Measurements from ENCODE around the gene UBA6. TPM values are rescaled to one million over a fixed set of nuclear protein-coding genes. Genes with fewer than 3 reads are reported as not detected.

The UBA6 gene
- polyA plus RNA-seq, 2 of the 4 experiments (the other 2 are of a cell fraction) = 33.9 to 84.6 TPM

GRCh38 chr4:67659065-67659464 lies 41.9 kb downstream of the UBA6 start:
- FAIRE-seq = no peak

DNA sequence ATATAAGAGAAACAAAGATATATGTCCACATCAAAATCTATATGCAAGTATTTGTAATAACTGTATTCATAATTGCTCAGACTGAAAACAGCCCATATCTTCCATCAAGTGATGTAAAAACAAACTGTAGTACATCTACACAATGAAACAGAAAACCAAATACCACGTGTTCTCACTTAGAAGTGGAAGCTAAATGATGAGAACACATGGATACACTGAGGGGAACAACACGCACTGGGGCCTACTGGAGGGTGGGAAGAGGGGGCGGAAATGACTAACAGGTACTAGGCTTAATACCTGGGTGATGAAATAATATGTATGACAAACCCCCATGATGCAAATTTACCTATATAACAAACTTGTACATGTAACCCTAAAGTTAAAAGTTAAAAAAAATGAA lies 42.7 kb downstream of the UBA6 start:
- POLR2A ChIA-PET = no interaction called here
- Histone ChIP-seq H3K4me2 (no peak overlapping the region), H3K9me3 (0 out of 3 replicates have a peak, but pooled peaks cover 3% of the 10 kb centered on the region), H3K4me3 (no peak overlapping the region), H3K4me1 (no peaks in the 10 kb centered on the region), H3K27ac (no peak overlapping the region)
- ATAC-seq (no peak), DNase-seq (ENCODE audit: low read depth in 1 of 2, low spot score in 1 of 2) (no peak), FAIRE-seq (no peak)
- 81% methylated on average over 3 of the region's 3 CpGs for WGBS (ENCODE audit: missing lambda C conversion rate)
- TF ChIP-seq ZC3H11A (IDR thresholded peaks at IDR 0.05) (no peak), JUNB (IDR thresholded peaks at IDR 0.05) (no peak), HOXB13 (CRISPR knock-in tag; IDR thresholded peaks at IDR 0.05; ENCODE audit: low read depth) (no peak), ZNF302 (CRISPR knock-in tag; IDR thresholded peaks at IDR 0.05) (no peak), HOXB5 (CRISPR knock-in tag; IDR thresholded peaks at IDR 0.05) (no peak), HEYL (CRISPR knock-in tag; IDR thresholded peaks at IDR 0.05) (no peak), BHLHE40 (IDR thresholded peaks at IDR 0.05; ENCODE audit: low read depth, low read length) (no peak), GATA3 (IDR thresholded peaks at IDR 0.05; ENCODE audit: borderline replicate concordance) (no peak), MAFK (IDR thresholded peaks at IDR 0.05; ENCODE audit: partially characterized antibody) (no peak), TFCP2L1 (CRISPR knock-in tag; IDR thresholded peaks at IDR 0.05) (no peak), HMGXB4 (CRISPR knock-in tag; IDR thresholded peaks at IDR 0.05; ENCODE audit: borderline replicate concordance) (no peak), CEBPB (IDR thresholded peaks at IDR 0.05) (no peak), ESRRA (IDR thresholded peaks at IDR 0.05; ENCODE audit: borderline replicate concordance, low read length) (no peak), ATOH8 (CRISPR knock-in tag; IDR thresholded peaks at IDR 0.05; ENCODE audit: low read depth) (no peak), FOXS1 (CRISPR knock-in tag; IDR thresholded peaks at IDR 0.05) (no peak), EHF (CRISPR knock-in tag; IDR thresholded peaks at IDR 0.05) (no peak), RARB (CRISPR knock-in tag; IDR thresholded peaks at IDR 0.05) (no peak)
- TF ChIP-seq, protein P1, sequence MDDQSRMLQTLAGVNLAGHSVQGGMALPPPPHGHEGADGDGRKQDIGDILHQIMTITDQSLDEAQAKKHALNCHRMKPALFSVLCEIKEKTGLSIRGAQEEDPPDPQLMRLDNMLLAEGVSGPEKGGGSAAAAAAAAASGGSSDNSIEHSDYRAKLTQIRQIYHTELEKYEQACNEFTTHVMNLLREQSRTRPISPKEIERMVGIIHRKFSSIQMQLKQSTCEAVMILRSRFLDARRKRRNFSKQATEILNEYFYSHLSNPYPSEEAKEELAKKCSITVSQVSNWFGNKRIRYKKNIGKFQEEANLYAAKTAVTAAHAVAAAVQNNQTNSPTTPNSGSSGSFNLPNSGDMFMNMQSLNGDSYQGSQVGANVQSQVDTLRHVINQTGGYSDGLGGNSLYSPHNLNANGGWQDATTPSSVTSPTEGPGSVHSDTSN (IDR thresholded peaks at IDR 0.05) = no peak
- TF ChIP-seq, protein P2, sequence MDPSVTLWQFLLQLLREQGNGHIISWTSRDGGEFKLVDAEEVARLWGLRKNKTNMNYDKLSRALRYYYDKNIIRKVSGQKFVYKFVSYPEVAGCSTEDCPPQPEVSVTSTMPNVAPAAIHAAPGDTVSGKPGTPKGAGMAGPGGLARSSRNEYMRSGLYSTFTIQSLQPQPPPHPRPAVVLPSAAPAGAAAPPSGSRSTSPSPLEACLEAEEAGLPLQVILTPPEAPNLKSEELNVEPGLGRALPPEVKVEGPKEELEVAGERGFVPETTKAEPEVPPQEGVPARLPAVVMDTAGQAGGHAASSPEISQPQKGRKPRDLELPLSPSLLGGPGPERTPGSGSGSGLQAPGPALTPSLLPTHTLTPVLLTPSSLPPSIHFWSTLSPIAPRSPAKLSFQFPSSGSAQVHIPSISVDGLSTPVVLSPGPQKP (IDR thresholded peaks at IDR 0.05; ENCODE audit: low read depth, low read length) = no peak
- TF ChIP-seq, protein P3, sequence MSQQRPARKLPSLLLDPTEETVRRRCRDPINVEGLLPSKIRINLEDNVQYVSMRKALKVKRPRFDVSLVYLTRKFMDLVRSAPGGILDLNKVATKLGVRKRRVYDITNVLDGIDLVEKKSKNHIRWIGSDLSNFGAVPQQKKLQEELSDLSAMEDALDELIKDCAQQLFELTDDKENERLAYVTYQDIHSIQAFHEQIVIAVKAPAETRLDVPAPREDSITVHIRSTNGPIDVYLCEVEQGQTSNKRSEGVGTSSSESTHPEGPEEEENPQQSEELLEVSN (IDR thresholded peaks at IDR 0.05; ENCODE audit: borderline replicate concordance, low read depth) = no peak
- CTCF ChIA-PET = no interaction called here

More at GRCh38 chr4:67659065-67659464, 41.9 kb downstream of the UBA6 start:
- Histone ChIP-seq H3K4me3 (no peak overlapping the region), H3K9me3 (0 out of 3 replicates have a peak, but pooled peaks cover 3% of the 10 kb centered on the region), H3K27ac (no peak overlapping the region), H3K4me1 (no peaks in the 10 kb centered on the region), H3K4me2 (no peak overlapping the region)
- TF ChIP-seq ATOH8 (CRISPR knock-in tag; IDR thresholded peaks at IDR 0.05; ENCODE audit: low read depth) (no peak), FOSL2 (IDR thresholded peaks at IDR 0.05) (no peak), FOSL2 (CRISPR knock-in tag; IDR thresholded peaks at IDR 0.05) (no peak), BHLHE40 (IDR thresholded peaks at IDR 0.05; ENCODE audit: low read depth, low read length) (no peak), MYC (IDR thresholded peaks at IDR 0.05; ENCODE audit: borderline replicate concordance, low read length) (no peak)
- TF ChIP-seq, protein P3 (IDR thresholded peaks at IDR 0.05; ENCODE audit: borderline replicate concordance, low read depth) = no peak
- ChIA-PET POLR2A (no interaction called here), CTCF (no interaction called here)
- DNase-seq (ENCODE audit: low read depth in 1 of 2, low spot score in 1 of 2) (no peak), ATAC-seq (no peak)
- no CpG with 5 or more reads among the region's 2 CpGs for WGBS (ENCODE audit: missing lambda C conversion rate)
